Measurements from ENCODE around the gene CCDC74A.
"Not testable (repeated sequence)": the region's sequence is repeated elsewhere in the genome, so short reads cannot be mapped to it uniquely, and the experiment has no call there.

CCDC74A gene

GRCh38 chr2:131556998-131557397, 29.3 kb downstream of the CCDC74A start:
- TF ChIP-seq, protein P1, sequence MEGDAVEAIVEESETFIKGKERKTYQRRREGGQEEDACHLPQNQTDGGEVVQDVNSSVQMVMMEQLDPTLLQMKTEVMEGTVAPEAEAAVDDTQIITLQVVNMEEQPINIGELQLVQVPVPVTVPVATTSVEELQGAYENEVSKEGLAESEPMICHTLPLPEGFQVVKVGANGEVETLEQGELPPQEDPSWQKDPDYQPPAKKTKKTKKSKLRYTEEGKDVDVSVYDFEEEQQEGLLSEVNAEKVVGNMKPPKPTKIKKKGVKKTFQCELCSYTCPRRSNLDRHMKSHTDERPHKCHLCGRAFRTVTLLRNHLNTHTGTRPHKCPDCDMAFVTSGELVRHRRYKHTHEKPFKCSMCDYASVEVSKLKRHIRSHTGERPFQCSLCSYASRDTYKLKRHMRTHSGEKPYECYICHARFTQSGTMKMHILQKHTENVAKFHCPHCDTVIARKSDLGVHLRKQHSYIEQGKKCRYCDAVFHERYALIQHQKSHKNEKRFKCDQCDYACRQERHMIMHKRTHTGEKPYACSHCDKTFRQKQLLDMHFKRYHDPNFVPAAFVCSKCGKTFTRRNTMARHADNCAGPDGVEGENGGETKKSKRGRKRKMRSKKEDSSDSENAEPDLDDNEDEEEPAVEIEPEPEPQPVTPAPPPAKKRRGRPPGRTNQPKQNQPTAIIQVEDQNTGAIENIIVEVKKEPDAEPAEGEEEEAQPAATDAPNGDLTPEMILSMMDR (conservative IDR thresholded peaks at IDR 0.05; ENCODE audit: low read depth, low read length), result no peak
- DNase-seq (ENCODE audit: low read depth), result no peak
- no peak overlapping the region for H3K4me3 ChIP-seq (ENCODE audit: low read length)

GRCh38 chr2:131557558-131558321, 30.1 kb downstream of the CCDC74A start:
- TF ChIP-seq, protein P1 (conservative IDR thresholded peaks at IDR 0.05; ENCODE audit: low read depth, low read length), result no peak
- H3K4me3 ChIP-seq (ENCODE audit: low read length), result no peak overlapping the region
- DNase-seq (ENCODE audit: low read depth), result no peak

GRCh38 chr2:131566371-131566770, 38.7 kb downstream of the CCDC74A start:
- H3K4me3 ChIP-seq (ENCODE audit: low read length), result no peak overlapping the region
- TF ChIP-seq, protein P1 (conservative IDR thresholded peaks at IDR 0.05; ENCODE audit: low read depth, low read length), result no peak
- no peak for DNase-seq (ENCODE audit: low read depth)

DNA sequence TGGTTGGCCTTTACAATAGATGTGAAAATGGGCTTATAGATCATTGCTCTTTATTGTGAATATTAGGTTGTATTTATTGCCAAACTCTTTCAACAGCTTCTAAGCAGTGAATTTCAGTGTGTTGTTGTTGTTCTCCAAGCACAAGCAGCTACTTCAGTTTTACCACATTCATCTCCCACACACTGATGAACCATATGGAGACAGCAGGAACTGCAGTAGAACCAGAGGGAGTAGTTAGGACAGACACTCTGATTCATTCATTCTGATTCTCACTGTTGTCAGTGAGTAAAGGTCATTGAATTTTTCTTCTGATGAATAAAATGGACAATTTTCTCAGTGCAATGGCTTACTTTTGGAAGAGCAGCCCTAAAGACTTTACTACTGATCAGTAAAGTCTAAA, 40.2 kb downstream of the CCDC74A start:
- TF ChIP-seq, protein P1 (conservative IDR thresholded peaks at IDR 0.05; ENCODE audit: low read depth, low read length), result no peak
- no peak for DNase-seq (ENCODE audit: low read depth)
- no peak overlapping the region for H3K4me3 ChIP-seq (ENCODE audit: low read length)

DNA sequence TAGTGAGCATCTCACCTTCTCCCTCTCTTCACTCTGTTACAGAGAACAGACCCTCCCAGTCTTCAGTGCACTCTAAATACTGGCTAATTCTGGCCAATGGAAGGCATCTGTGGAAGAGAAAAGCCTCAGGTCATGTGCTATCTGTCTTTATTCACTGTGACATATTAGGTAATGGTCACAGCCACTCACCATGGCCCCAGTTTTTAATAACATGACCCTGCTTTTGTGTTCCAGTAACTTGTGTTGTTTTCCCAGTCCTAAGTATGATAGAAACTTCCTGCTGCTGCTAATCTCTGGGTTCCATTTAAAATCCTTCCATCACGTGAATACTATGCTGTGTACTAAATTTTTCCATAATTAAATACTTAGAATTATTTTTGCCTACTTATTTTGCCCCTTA, 40.7 kb downstream of the CCDC74A start:
- not testable (repeated sequence) for H3K4me3 ChIP-seq (ENCODE audit: low read length); DNase-seq (ENCODE audit: low read depth)

DNA sequence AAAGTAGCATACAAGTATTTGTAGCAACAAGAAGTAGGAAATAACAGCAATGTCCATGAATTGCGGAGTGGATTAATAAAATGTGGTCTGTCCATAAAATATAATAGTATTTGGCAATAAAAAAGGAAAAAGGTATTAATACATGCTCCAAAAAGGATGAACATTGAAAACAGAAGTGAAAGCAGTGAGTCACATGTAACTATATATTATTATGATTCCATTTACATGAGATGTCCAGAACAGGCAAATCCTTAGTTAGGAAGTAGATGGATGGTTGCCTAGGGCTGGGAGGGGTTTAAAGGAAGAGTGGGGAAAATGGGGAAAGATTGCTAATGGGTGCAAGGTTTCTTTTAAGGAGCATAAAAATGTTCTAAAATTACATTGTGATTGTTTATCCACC, 44.5 kb downstream of the CCDC74A start:
- H3K4me3 ChIP-seq (ENCODE audit: low read length), result no peak overlapping the region
- TF ChIP-seq, protein P1 (conservative IDR thresholded peaks at IDR 0.05; ENCODE audit: low read depth, low read length), result no peak
- no peak for DNase-seq (ENCODE audit: low read depth)

DNA sequence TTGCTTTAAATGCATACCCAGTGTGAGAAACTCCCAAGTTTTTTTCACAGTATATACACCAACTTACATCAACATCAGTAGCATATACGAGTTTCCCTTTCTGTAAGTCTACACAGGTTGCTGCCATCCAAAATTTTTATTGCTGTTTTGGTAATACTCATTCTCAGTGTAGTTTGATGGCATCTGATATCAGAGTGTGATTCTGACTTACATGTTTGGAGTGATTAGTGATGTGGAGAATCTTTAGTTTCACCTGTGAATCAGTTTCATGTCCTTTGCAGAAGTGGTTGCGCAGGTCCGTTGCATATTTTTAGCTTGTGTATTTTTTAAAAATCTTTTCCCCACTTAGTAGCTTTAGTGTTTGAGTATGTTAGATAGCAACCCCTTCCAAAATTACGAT, 50.1 kb downstream of the CCDC74A start:
- no peak for DNase-seq (ENCODE audit: low read depth)
- H3K4me3 ChIP-seq (ENCODE audit: low read length), result no peak overlapping the region
- TF ChIP-seq, protein P1 (conservative IDR thresholded peaks at IDR 0.05; ENCODE audit: low read depth, low read length), result no peak
